Caco-2 (cell line): ENCODE results near the gene CDH20. TPM values are rescaled to one million over a fixed set of nuclear protein-coding genes. Genes with fewer than 3 reads are reported as not detected.

Experiments used
- BruUV-seq: library from RNA; stranded (reverse); fragments of 400-500 nt; replicated peaks from 2 replicates; lab custom pipeline; 2021; lab: Mats Ljungman, UMichigan
- CTCF ChIA-PET: fragments of 300-600 bp; sonication (Branson Sonifier 250); formaldehyde crosslinking; loops from one replicate; lab custom pipeline; 2022; ENCODE audit warnings: antibody characterized with exemption; lab: Charles Lee
- POLR2A ChIA-PET: fragments of 300-600 bp; sonication (Branson Sonifier 250); formaldehyde crosslinking; loops from one replicate; lab custom pipeline; 2022; ENCODE audit warnings: antibody characterized with exemption; lab: Charles Lee
- DNase-seq, 2 experiments: peaks; one replicate each; pipeline versions ENCODE4 v3.0.0 to v3.0.0-alpha.2; 2020 to 2022
- H3K27me3 ChIP-seq: replicated peaks from 2 replicates; pipeline ENCODE4 v1.6.0; 2011; ENCODE audit warnings: low read length; ENCODE audit not compliant: control insufficient read depth, insufficient read depth
- H3K36me3 ChIP-seq: 2 replicates; pipeline ENCODE4 v1.5.1; 2011; ENCODE audit warnings: low read length; ENCODE audit not compliant: control insufficient read depth, insufficient read depth
- H3K4me1 ChIP-seq: fragments of 250-450 bp; sonication (Bioruptor Pico); 2 replicates; pipeline ENCODE4 v1.5.1; 2020; ENCODE audit warnings: mild to moderate bottlenecking
- H3K4me3 ChIP-seq: 2 replicates; pipeline ENCODE4 v1.5.1; 2011; ENCODE audit warnings: low read depth, mild to moderate bottlenecking, control low read depth, low read length
- H3K9me3 ChIP-seq: fragments of 250-450 bp; sonication (Bioruptor Pico); 2 replicates; pipeline ENCODE4 v1.5.1; 2020; ENCODE audit warnings: mild to moderate bottlenecking, moderate library complexity
- H3K27ac Mint-ChIP-seq: one replicate; pipeline ENCODE4 v1.8.0; 2022; ENCODE audit warnings: mixed read lengths; ENCODE audit not compliant: unreplicated experiment
- H3K27me3 Mint-ChIP-seq: one replicate; pipeline ENCODE4 v1.8.0; 2022; ENCODE audit warnings: mixed read lengths; ENCODE audit not compliant: insufficient read depth, unreplicated experiment
- H3K36me3 Mint-ChIP-seq: one replicate; pipeline ENCODE4 v1.8.0; 2022; ENCODE audit warnings: mild to moderate bottlenecking, mixed read lengths; ENCODE audit not compliant: insufficient read depth, unreplicated experiment
- H3K4me1 Mint-ChIP-seq: one replicate; pipeline ENCODE4 v1.8.0; 2022; ENCODE audit warnings: low read depth, mixed read lengths; ENCODE audit not compliant: unreplicated experiment
- H3K4me3 Mint-ChIP-seq: one replicate; pipeline ENCODE4 v1.8.0; 2022; ENCODE audit warnings: mild to moderate bottlenecking, moderate library complexity, mixed read lengths; ENCODE audit not compliant: unreplicated experiment
- H3K9me3 Mint-ChIP-seq: one replicate; pipeline ENCODE4 v1.8.0; 2022; ENCODE audit warnings: mixed read lengths; ENCODE audit not compliant: unreplicated experiment
- CTCF ChIP-seq, 2 experiments: fragments of 200-600 bp in 1 of 2; IDR thresholded peaks; 1 replicate in 1 of 2; 2 replicates in 1 of 2; pipeline versions ENCODE4 v1.5.1 to v1.8.0; 2011 to 2022; ENCODE audit warnings: antibody characterized with exemption in 1 of 2, control low read depth in 1 of 2, inconsistent platforms in 1 of 2, low read depth in 1 of 2, low read length in 1 of 2, mild to moderate bottlenecking in 1 of 2, moderate library complexity in 1 of 2; ENCODE audit not compliant: insufficient read depth in 1 of 2, severe bottlenecking in 1 of 2, unreplicated experiment in 1 of 2
- intact Hi-C: fragments of 100-400 bp; cut with micrococcal nuclease; formaldehyde crosslinking; loops from one replicate; pipeline ENCODE4 v1.10.0; 2022; ENCODE audit not compliant: unreplicated experiment
- total RNA-seq: library from RNA; stranded (reverse); gene quantifications from 2 replicates; pipeline ENCODE4 v1.2.3, GENCODE V29; 2022

CDH20 gene
- total RNA-seq, 1 experiment from 2014 or later, result not detected

- Mint-ChIP-seq H3K36me3 (no peaks in the 10 kb centered on the region), H3K27me3 (peaks cover 8% of the 10 kb centered on the region), H3K4me3 (no peak overlapping the region), H3K4me1 (no peaks in the 10 kb centered on the region), H3K9me3 (no peaks in the 10 kb centered on the region), H3K27ac (no peak overlapping the region)
- no TSS peak for BruUV-seq
- no peaks in the 10 kb centered on the region for H3K27me3 ChIP-seq
- H3K36me3 ChIP-seq, result no peaks in the 10 kb centered on the region
- no peak for TF ChIP-seq CTCF (IDR thresholded peaks at IDR 0.05; ENCODE audit: insufficient read depth in 1 of 2, low read depth in 1 of 2, low read length in 1 of 2, severe bottlenecking in 1 of 2, unreplicated experiment in 1 of 2)
- no peak overlapping the region for H3K4me3 ChIP-seq
- DNase-seq, result no peak
- intact Hi-C loops, result no loop called here
- ChIA-PET POLR2A (no interaction called here), CTCF (no interaction called here)
- no peaks in the 10 kb centered on the region for H3K9me3 ChIP-seq
- no peaks in the 10 kb centered on the region for H3K4me1 ChIP-seq
Observed at GRCh38 chr18:61432590-61432989, 99.4 kb downstream of the CDH20 start.

- peak in 1 of 2 experiments; percentile 11 for DNase-seq
- Histone ChIP-seq H3K4me1 (no peaks in the 10 kb centered on the region), H3K9me3 (no peaks in the 10 kb centered on the region), H3K27me3 (no peaks in the 10 kb centered on the region), H3K36me3 (no peaks in the 10 kb centered on the region), H3K4me3 (no peak overlapping the region)
- Mint-ChIP-seq H3K27ac (no peak overlapping the region), H3K27me3 (peaks cover 3% of the 10 kb centered on the region), H3K4me3 (no peak overlapping the region), H3K36me3 (no peaks in the 10 kb centered on the region), H3K9me3 (no peaks in the 10 kb centered on the region), H3K4me1 (no peaks in the 10 kb centered on the region)
- CTCF ChIA-PET, result no interaction called here
- intact Hi-C loops, result no loop called here
- no TSS peak for BruUV-seq
- peak; percentile 23 to 25 for TF ChIP-seq CTCF (IDR thresholded peaks at IDR 0.05; ENCODE audit: insufficient read depth in 1 of 2, low read depth in 1 of 2, low read length in 1 of 2, severe bottlenecking in 1 of 2, unreplicated experiment in 1 of 2)
- POLR2A ChIA-PET, result no interaction called here
Observed at GRCh38 chr18:61435064-61435652, 101.9 kb downstream of the CDH20 start.

GRCh38 chr18:61443081-61443725 is 110.0 kb downstream of the CDH20 start:
- Histone ChIP-seq H3K4me3 (no peak overlapping the region), H3K4me1 (no peaks in the 10 kb centered on the region), H3K36me3 (no peaks in the 10 kb centered on the region), H3K9me3 (no peaks in the 10 kb centered on the region), H3K27me3 (no peaks in the 10 kb centered on the region)
- H3K4me3 Mint-ChIP-seq, result no peak overlapping the region
- no peaks in the 10 kb centered on the region for H3K36me3 Mint-ChIP-seq
- no TSS peak for BruUV-seq
- TF ChIP-seq CTCF (IDR thresholded peaks at IDR 0.05; ENCODE audit: insufficient read depth in 1 of 2, low read depth in 1 of 2, low read length in 1 of 2, severe bottlenecking in 1 of 2, unreplicated experiment in 1 of 2), result no peak
- peaks cover 8% of the 10 kb centered on the region for H3K27me3 Mint-ChIP-seq
- ChIA-PET CTCF (no interaction called here), POLR2A (no interaction called here)
- no peaks in the 10 kb centered on the region for H3K9me3 Mint-ChIP-seq
- intact Hi-C loops, result no loop called here
- no peaks in the 10 kb centered on the region for H3K4me1 Mint-ChIP-seq
- no peak for DNase-seq
- no peak overlapping the region for H3K27ac Mint-ChIP-seq
